ENCODE measurements around the gene NELFE. TPM values are rescaled to one million over a fixed set of nuclear protein-coding genes. Genes with fewer than 3 reads are reported as not detected.
"Not testable (repeated sequence)": the region's sequence is repeated elsewhere in the genome, so short reads cannot be mapped to it uniquely, and the experiment has no call there.

The NELFE gene
- total and polyA plus RNA-seq, 2 of the 13 experiments (the other 11 are each of a cell fraction or from before 2014, with no cell fraction given) = 51.3 to 69.8 TPM

DNA sequence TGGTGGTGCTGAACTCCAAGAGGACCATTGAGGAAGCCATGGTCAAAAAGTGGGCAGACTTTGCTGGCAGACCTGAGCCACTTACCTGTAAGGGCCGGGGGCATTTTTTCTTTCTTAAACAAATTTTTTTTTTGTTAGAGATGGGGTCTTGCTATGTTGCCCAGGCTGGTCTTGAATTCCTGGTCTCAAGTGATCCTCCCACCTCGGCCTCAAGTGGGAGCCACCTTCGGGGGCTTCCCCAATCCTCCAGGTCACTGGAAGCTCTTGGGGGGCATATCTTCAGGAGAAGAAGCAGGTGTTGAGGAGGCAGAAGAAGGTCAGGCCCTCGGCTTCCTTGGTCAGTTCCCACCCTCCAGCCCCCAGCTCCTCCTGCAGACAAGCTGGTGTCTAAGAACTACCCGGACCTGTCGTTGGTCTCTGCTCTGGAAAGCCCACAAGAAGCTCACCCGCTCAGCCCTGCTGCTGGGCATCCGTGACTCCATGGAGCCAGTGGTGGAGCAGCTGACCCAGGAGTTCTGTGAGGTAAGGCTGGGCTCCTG, 47.3 kb upstream of the NELFE start:
- CTCF ChIA-PET (ENCODE audit: low intra/inter-chr PET ratio, low total read pairs); FAIRE-seq; H3K36me3 ChIP-seq (replicated peaks in 1 of 2; ENCODE audit: control insufficient read depth in 1 of 2, insufficient read depth in 2 of 2, low read length in 2 of 2); H3K9me3 ChIP-seq (ENCODE audit: low read length); intact Hi-C loops (cut with micrococcal nuclease; ENCODE audit: unreplicated experiment); H3K27ac ChIP-seq (ENCODE audit: extremely low read length, insufficient read depth, low read length); H3K79me2 ChIP-seq (ENCODE audit: insufficient read depth, low read length); H4K20me1 ChIP-seq (ENCODE audit: insufficient read depth, low read length); H3K4me2 ChIP-seq (ENCODE audit: low read depth, low read length); ATAC-seq; H3K27me3 ChIP-seq (ENCODE audit: control insufficient read depth in 1 of 2, insufficient read depth in 2 of 2, low read length in 2 of 2); H3K4me3 ChIP-seq (replicated peaks in 1 of 3; ENCODE audit: insufficient read depth in 1 of 3, low read depth in 2 of 3, low read length in 3 of 3); H2AFZ ChIP-seq (ENCODE audit: low read length); H3K9ac ChIP-seq (ENCODE audit: insufficient read depth, low read depth, low read length); BruUV-seq (replicated peaks); in situ Hi-C loops (cut with HindIII; ENCODE audit: extremely low pct_ligation_motif_present, low pct_unique_long_range_greater_than_20kb): not testable (repeated sequence)
- whole genome bisulfite sequencing (ENCODE audit: low lambda C conversion rate) = 69% methylated on average over 5 of the region's 8 CpGs
- POLR2A ChIA-PET = interaction anchor here (0.6 kb wide), 1 partner anchor 965 kb away, joined by 4 read pairs; no protein-coding TSS in a partner anchor
- TF ChIP-seq POLR2G (IDR thresholded peaks at IDR 0.05; ENCODE audit: low read depth, low read length) = peak; percentile 46; the same call in 1 of the 2 replicates
- peak; percentile 87 for TF ChIP-seq ZNF121 (CRISPR knock-in tag; IDR thresholded peaks at IDR 0.05)
- TF ChIP-seq RXRA (CRISPR knock-in tag; IDR thresholded peaks at IDR 0.05) = 0 out of 2 replicates have a peak, but pooled peaks have one; percentile 19
- DNase-seq (ENCODE audit: low spot score) = peak; percentile 3
- H3K4me1 ChIP-seq (ENCODE audit: insufficient read depth, low read length) = peaks cover 34% of the 10 kb centered on the region

DNA sequence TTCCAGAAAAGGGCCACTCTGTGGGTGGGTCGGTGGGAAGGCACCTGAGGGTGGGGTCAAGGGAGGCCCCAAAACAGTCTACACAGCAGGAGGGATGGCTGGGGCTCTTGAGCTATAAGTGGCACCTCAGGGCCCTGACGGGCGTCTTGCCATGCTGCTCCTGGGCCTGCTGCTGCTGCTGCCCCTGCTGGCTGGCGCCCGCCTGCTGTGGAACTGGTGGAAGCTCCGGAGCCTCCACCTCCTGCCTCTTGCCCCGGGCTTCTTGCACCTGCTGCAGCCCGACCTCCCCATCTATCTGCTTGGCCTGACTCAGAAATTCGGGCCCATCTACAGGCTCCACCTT, 46.7 kb upstream of the NELFE start:
- H2AFZ ChIP-seq (ENCODE audit: low read length); BruUV-seq (replicated peaks); H3K4me3 ChIP-seq (replicated peaks in 1 of 3; ENCODE audit: insufficient read depth in 1 of 3, low read depth in 2 of 3, low read length in 3 of 3); FAIRE-seq; CTCF ChIA-PET (ENCODE audit: low intra/inter-chr PET ratio, low total read pairs); intact Hi-C loops (cut with micrococcal nuclease; ENCODE audit: unreplicated experiment); H3K9ac ChIP-seq (ENCODE audit: insufficient read depth, low read depth, low read length); H4K20me1 ChIP-seq (ENCODE audit: insufficient read depth, low read length); DNase-seq (ENCODE audit: low spot score); H3K9me3 ChIP-seq (ENCODE audit: low read length); H3K36me3 ChIP-seq (replicated peaks in 1 of 2; ENCODE audit: control insufficient read depth in 1 of 2, insufficient read depth in 2 of 2, low read length in 2 of 2); in situ Hi-C loops (cut with HindIII; ENCODE audit: extremely low pct_ligation_motif_present, low pct_unique_long_range_greater_than_20kb); H3K79me2 ChIP-seq (ENCODE audit: insufficient read depth, low read length); POLR2A ChIA-PET; H3K4me2 ChIP-seq (ENCODE audit: low read depth, low read length); ATAC-seq; H3K27ac ChIP-seq (ENCODE audit: extremely low read length, insufficient read depth, low read length); H3K27me3 ChIP-seq (ENCODE audit: control insufficient read depth in 1 of 2, insufficient read depth in 2 of 2, low read length in 2 of 2): not testable (repeated sequence)
- WGBS (ENCODE audit: low lambda C conversion rate) = 95% methylated on average over 5 of the region's 9 CpGs
- peaks cover 31% of the 10 kb centered on the region for H3K4me1 ChIP-seq (ENCODE audit: insufficient read depth, low read length)
